Naive thymus-derived CD4-positive, alpha-beta T cell (primary cell): ENCODE results near the gene PROS1. TPM values are rescaled to one million over a fixed set of nuclear protein-coding genes. Genes with fewer than 3 reads are reported as not detected.
"Not testable (repeated sequence)": the region's sequence is repeated elsewhere in the genome, so short reads cannot be mapped to it uniquely, and the experiment has no call there.

Source experiments
- ATAC-seq: fragments of 150-1000 bp; cut with Tn5 transposase; 2 replicates; pipeline ENCODE4 v1.10.0; 2021; ENCODE audit warnings: mild to moderate bottlenecking, moderate library complexity
- CTCF ChIA-PET: fragments of 350-600 bp; sonication (Branson Sonifier 250); formaldehyde crosslinking; loops from one replicate; lab custom pipeline; 2021; ENCODE audit warnings: antibody characterized with exemption; lab: Charles Lee
- POLR2A ChIA-PET: fragments of 350-600 bp; sonication (Branson Sonifier 250); formaldehyde crosslinking; loops from one replicate; lab custom pipeline; 2021; ENCODE audit warnings: antibody characterized with exemption, inconsistent platforms; lab: Charles Lee
- DNase-seq, 9 donors: peaks; one replicate each; pipeline versions ENCODE4 v3.0.0 to v3.0.0-alpha.2; 2020 to 2022; ENCODE audit warnings: mixed read lengths in 1 of 9
- H3K27ac ChIP-seq: one replicate; pipeline ENCODE4 v1.7.0; 2013; ENCODE audit warnings: mild to moderate bottlenecking, low read depth, low read length, moderate library complexity
- H3K27me3 ChIP-seq, 2 donors: one replicate each; pipeline ENCODE4 v1.7.0; 2013; ENCODE audit warnings: low read length in 2 of 2, mild to moderate bottlenecking in 2 of 2, moderate library complexity in 2 of 2; ENCODE audit not compliant: control insufficient read depth in 2 of 2, insufficient read depth in 2 of 2
- H3K36me3 ChIP-seq, 3 experiments: 1 replicate in 2 of 3; 2 replicates in 1 of 3; pipeline ENCODE4 v1.7.0; 2013; ENCODE audit warnings: low read length in 3 of 3, mild to moderate bottlenecking in 3 of 3, moderate library complexity in 1 of 3; ENCODE audit not compliant: insufficient read depth in 3 of 3, control insufficient read depth in 2 of 3
- H3K4me1 ChIP-seq, 2 donors: one replicate each; pipeline ENCODE4 v1.7.0; 2013; ENCODE audit warnings: low read length in 2 of 2, mild to moderate bottlenecking in 2 of 2, moderate library complexity in 1 of 2; ENCODE audit not compliant: control insufficient read depth in 2 of 2, insufficient read depth in 2 of 2
- H3K4me3 ChIP-seq: 2 replicates; pipeline ENCODE4 v1.7.0; 2013; ENCODE audit warnings: mild to moderate bottlenecking, low read length
- H3K9me3 ChIP-seq, 3 experiments: 1 replicate in 2 of 3; 2 replicates in 1 of 3; pipeline ENCODE4 v1.7.0; 2013; ENCODE audit warnings: low read length in 3 of 3; ENCODE audit not compliant: control insufficient read depth in 2 of 3
- H3K27ac Mint-ChIP-seq, 9 donors: one replicate each; pipeline ENCODE4 v1.8.0; 2020 to 2022; ENCODE audit warnings: mixed read lengths in 9 of 9, mild to moderate bottlenecking in 8 of 9, moderate library complexity in 5 of 9, inconsistent platforms in 2 of 9
- H3K27me3 Mint-ChIP-seq, 5 donors: one replicate each; pipeline ENCODE4 v1.8.0; 2021 to 2022; ENCODE audit warnings: mixed read lengths in 5 of 5, mild to moderate bottlenecking in 1 of 5
- H3K36me3 Mint-ChIP-seq, 5 donors: one replicate each; pipeline ENCODE4 v1.8.0; 2020 to 2022; ENCODE audit warnings: mixed read lengths in 5 of 5, mild to moderate bottlenecking in 3 of 5, inconsistent platforms in 1 of 5
- H3K4me1 Mint-ChIP-seq, 7 donors: one replicate each; pipeline ENCODE4 v1.8.0; 2020 to 2022; ENCODE audit warnings: mixed read lengths in 7 of 7, mild to moderate bottlenecking in 3 of 7, inconsistent platforms in 1 of 7
- H3K4me3 Mint-ChIP-seq, 10 donors: one replicate each; pipeline ENCODE4 v1.8.0; 2020 to 2022; ENCODE audit warnings: mild to moderate bottlenecking in 10 of 10, mixed read lengths in 10 of 10, moderate library complexity in 6 of 10, inconsistent platforms in 2 of 10
- H3K9me3 Mint-ChIP-seq, 11 donors: one replicate each; pipeline ENCODE4 v1.8.0; 2020 to 2022; ENCODE audit warnings: mixed read lengths in 11 of 11, mild to moderate bottlenecking in 4 of 11, inconsistent platforms in 1 of 11, moderate library complexity in 1 of 11
- intact Hi-C, 2 donors: fragments of 100-400 bp; cut with micrococcal nuclease; formaldehyde crosslinking; loops; one replicate each; pipeline ENCODE4 v1.15.1; 2023
- polyA plus RNA-seq, 2 donors: library from polyadenylated mRNA; unstranded; fragments of 300-500 nt; fragmentation: Illumina TruSeq; gene quantifications; one replicate each; pipeline ENCODE4 v1.2.3, GENCODE V29; 2021
- total RNA-seq, 6 experiments: library from RNA in 5 of 6; stranded (reverse) in 5 of 6; gene quantifications; 1 replicate in 5 of 6; 2 replicates in 1 of 6; pipeline ENCODE4 v1.2.3 and lab custom pipeline; 2021 to 2026

The PROS1 gene
- total and polyA plus RNA-seq, 7 experiments from 2014 or later: 0.13 to 0.80 (median 0.54) TPM; not detected in 4

- H3K27me3 ChIP-seq: no peaks in the 10 kb centered on the region
- peak overlapping the region in 3 of 9 donors; percentile 36 to 67 (median 65) for H3K27ac Mint-ChIP-seq
- no peaks in the 10 kb centered on the region for H3K36me3 Mint-ChIP-seq
- no peaks in the 10 kb centered on the region for H3K9me3 Mint-ChIP-seq
- peaks cover 6% of the 10 kb centered on the region in 2 donors for H3K4me1 ChIP-seq
- H3K4me3 ChIP-seq: no peak overlapping the region
- no peak overlapping the region for H3K27ac ChIP-seq
- H3K27me3 Mint-ChIP-seq: no peaks in the 10 kb centered on the region
- H3K4me1 Mint-ChIP-seq: peaks cover 6 to 38% (median 26%) of the 10 kb centered on the region in 7 donors
- ChIA-PET CTCF (interaction anchor here (0.6 kb wide), 1 partner anchor 23 kb away, joined by 5 read pairs; no protein-coding TSS in a partner anchor), POLR2A (no interaction called here)
- H3K9me3 ChIP-seq: no peaks in the 10 kb centered on the region
- peaks cover 0 to 4% (median 0%) of the 10 kb centered on the region in 3 experiments for H3K36me3 ChIP-seq
- no peak for DNase-seq
- H3K4me3 Mint-ChIP-seq: peak overlapping the region; percentile 13 to 94 (median 58)
- ATAC-seq: no peak
- intact Hi-C loops: no loop called here
Observed at GRCh38 chr3:93981649-93982048, 8.0 kb upstream of the PROS1 start.

GRCh38 chr3:93979850-93980676, 6.4 kb upstream of the PROS1 start, which contains the start of gene ARL13B:
Gene ARL13B, plus strand, starts transcription at chr3:93980155. Its CDS starts 269 bp downstream, at chr3:93980424.
- no peaks in the 10 kb centered on the region for H3K9me3 Mint-ChIP-seq
- ATAC-seq (peak; percentile 100), DNase-seq (peak; percentile 81 to 95 (median 91))
- no peaks in the 10 kb centered on the region for H3K36me3 Mint-ChIP-seq
- Histone ChIP-seq H3K4me1 (peaks cover 6% of the 10 kb centered on the region in 2 donors), H3K27ac (peak within 1 kb of the TSS; percentile 86), H3K9me3 (no peaks in the 10 kb centered on the region), H3K4me3 (peak within 1 kb of the TSS; percentile 95), H3K27me3 (no peaks in the 10 kb centered on the region), H3K36me3 (peaks cover 0 to 4% (median 0%) of the 10 kb centered on the region in 3 experiments)
- H3K4me3 Mint-ChIP-seq: peak within 1 kb of the TSS; percentile 85 to 94 (median 88)
- H3K4me1 Mint-ChIP-seq: peaks cover 6 to 38% (median 26%) of the 10 kb centered on the region in 7 donors
- H3K27ac Mint-ChIP-seq: peak within 1 kb of the TSS; percentile 76 to 95 (median 89)
- intact Hi-C loops: loop anchor here (1.0 kb wide), 3 partner anchors 24 to 83 kb away; partner anchors contain the start of genes DHFR2 (in 1 of the 2) and NSUN3 (in 1 of the 2)
- ChIA-PET POLR2A (interaction anchor here (0.5 to 1.9 kb wide), 6 partner anchors 71 to 87 kb away, joined by 3 to 6 read pairs (median 4); partner anchors contain the start of genes DHFR2 and NSUN3), CTCF (interaction anchor here (1.0 to 1.4 kb wide), 2 partner anchors 24 to 89 kb away, joined by 4 to 6 read pairs; no protein-coding TSS in a partner anchor)
- H3K27me3 Mint-ChIP-seq: peaks cover 0 to 4% (median 0%) of the 10 kb centered on the region in 5 donors

- Histone ChIP-seq H3K27ac (no peak overlapping the region), H3K27me3 (no peaks in the 10 kb centered on the region), H3K4me3 (no peak overlapping the region), H3K36me3 (no peaks in the 10 kb centered on the region), H3K4me1 (peaks cover 0 to 10% of the 10 kb centered on the region in 2 donors), H3K9me3 (no peaks in the 10 kb centered on the region)
- peaks cover 0 to 3% (median 0%) of the 10 kb centered on the region in 11 donors for H3K9me3 Mint-ChIP-seq
- ChIA-PET CTCF (no interaction called here), POLR2A (no interaction called here)
- peaks cover 9 to 13% (median 11%) of the 10 kb centered on the region in 7 donors for H3K4me1 Mint-ChIP-seq
- H3K36me3 Mint-ChIP-seq: no peaks in the 10 kb centered on the region
- intact Hi-C loops: no loop called here
- ATAC-seq (no peak), DNase-seq (no peak)
- no peak overlapping the region for H3K27ac Mint-ChIP-seq
- H3K4me3 Mint-ChIP-seq: no peak overlapping the region
- peaks cover 13 to 22% (median 15%) of the 10 kb centered on the region in 5 donors for H3K27me3 Mint-ChIP-seq
Observed at GRCh38 chr3:93969997-93970396, 3.7 kb downstream of the PROS1 start.

- Mint-ChIP-seq H3K4me3 (no peak overlapping the region), H3K4me1 (peaks cover 9 to 13% (median 11%) of the 10 kb centered on the region in 7 donors), H3K36me3 (no peaks in the 10 kb centered on the region), H3K27ac (no peak overlapping the region), H3K9me3 (peaks cover 0 to 5% (median 0%) of the 10 kb centered on the region in 11 donors), H3K27me3 (peaks cover 13 to 22% (median 18%) of the 10 kb centered on the region in 5 donors)
- no peak overlapping the region for H3K27ac ChIP-seq
- intact Hi-C loops: no loop called here
- CTCF ChIA-PET: no interaction called here
- no peaks in the 10 kb centered on the region for H3K9me3 ChIP-seq
- peaks cover 0 to 10% of the 10 kb centered on the region in 2 donors for H3K4me1 ChIP-seq
- H3K4me3 ChIP-seq: no peak overlapping the region
- DNase-seq (no peak), ATAC-seq (no peak)
- H3K36me3 ChIP-seq: no peaks in the 10 kb centered on the region
- POLR2A ChIA-PET: no interaction called here
- H3K27me3 ChIP-seq: no peaks in the 10 kb centered on the region
Observed at GRCh38 chr3:93969443-93969842, 4.3 kb downstream of the PROS1 start.

GRCh38 chr3:93965106-93965505, 8.6 kb downstream of the PROS1 start:
- DNase-seq, H3K36me3 ChIP-seq, CTCF ChIA-PET, H3K27ac ChIP-seq, H3K4me3 ChIP-seq, ATAC-seq, H3K4me1 ChIP-seq, H3K9me3 Mint-ChIP-seq, H3K4me3 Mint-ChIP-seq, POLR2A ChIA-PET, H3K36me3 Mint-ChIP-seq, H3K4me1 Mint-ChIP-seq, H3K27ac Mint-ChIP-seq, intact Hi-C loops, H3K9me3 ChIP-seq, H3K27me3 ChIP-seq: not testable (repeated sequence)
- H3K27me3 Mint-ChIP-seq: peaks cover 0 to 21% (median 9%) of the 10 kb centered on the region in 5 donors

- ATAC-seq (no peak), DNase-seq (no peak)
- ChIA-PET POLR2A (no interaction called here), CTCF (no interaction called here)
- no peak overlapping the region for H3K27ac Mint-ChIP-seq
- intact Hi-C loops: no loop called here
- Histone ChIP-seq H3K27me3 (no peaks in the 10 kb centered on the region), H3K4me3 (no peak overlapping the region), H3K9me3 (no peaks in the 10 kb centered on the region), H3K4me1 (no peaks in the 10 kb centered on the region), H3K27ac (no peak overlapping the region), H3K36me3 (no peaks in the 10 kb centered on the region)
- no peaks in the 10 kb centered on the region for H3K36me3 Mint-ChIP-seq
- H3K4me1 Mint-ChIP-seq: no peaks in the 10 kb centered on the region
- H3K4me3 Mint-ChIP-seq: no peak overlapping the region
- H3K9me3 Mint-ChIP-seq: peaks cover 0 to 5% (median 0%) of the 10 kb centered on the region in 11 donors
- H3K27me3 Mint-ChIP-seq: peaks cover 0 to 29% (median 19%) of the 10 kb centered on the region in 5 donors
Observed at GRCh38 chr3:93962798-93963197, 10.9 kb downstream of the PROS1 start.
